K562 (cell line): ENCODE results near the gene LRFN2. TPM values are rescaled to one million over a fixed set of nuclear protein-coding genes. Genes with fewer than 3 reads are reported as not detected.

Source experiments
- CREM ChIP-seq: IDR thresholded peaks from 2 replicates; pipeline ENCODE4 v1.6.1; 2014; ENCODE audit warnings: antibody characterized with exemption, low read depth
- CTBP1 ChIP-seq: fragments of 450-650 bp; IDR thresholded peaks from 2 replicates; pipeline ENCODE4 v1.6.1; 2016; ENCODE audit warnings: borderline replicate concordance
- FOSL1 ChIP-seq: fragments of 200-800 bp; sonication (Bioruptor generic); conservative IDR thresholded peaks from 2 replicates; pipeline ENCODE4 v1.6.1; 2016; ENCODE audit warnings: missing genetic modification characterization, missing compliant biosample characterization
- FOXP4 ChIP-seq: sonication (generic); formaldehyde crosslinking; IDR thresholded peaks from 2 replicates; pipeline ENCODE4 v1.8.0; 2022; ENCODE audit warnings: mild to moderate bottlenecking, missing genetic modification reagents, borderline replicate concordance
- HCFC1 ChIP-seq: IDR thresholded peaks from 2 replicates; pipeline ENCODE4 v1.6.1; 2012; ENCODE audit warnings: low read depth, low read length, improper control_type of control experiment
- KAT8 ChIP-seq: fragments of 450-650 bp; IDR thresholded peaks from 2 replicates; pipeline ENCODE4 v1.6.1; 2016; ENCODE audit warnings: low read depth, mild to moderate bottlenecking
- MEIS2 ChIP-seq: fragments of 450-650 bp; IDR thresholded peaks from 2 replicates; pipeline ENCODE4 v1.6.1; 2014; ENCODE audit warnings: mild to moderate bottlenecking; ENCODE audit not compliant: partially characterized antibody
- RNF2 ChIP-seq: sonication (generic); IDR thresholded peaks from 2 replicates; pipeline ENCODE4 v1.6.1; 2016
- SRSF9 ChIP-seq: fragments of 200-400 bp; formaldehyde crosslinking; IDR thresholded peaks from 2 replicates; pipeline ENCODE4 v1.6.1; 2017; ENCODE audit warnings: low read depth, low read length, borderline replicate concordance
- ZNF224 ChIP-seq: sonication (generic); formaldehyde crosslinking; IDR thresholded peaks from 2 replicates; pipeline ENCODE4 v1.8.0; 2022; ENCODE audit warnings: mild to moderate bottlenecking, missing genetic modification reagents
- ZNF263 ChIP-seq: sonication (generic); formaldehyde crosslinking; IDR thresholded peaks from 2 replicates; pipeline ENCODE4 v1.8.0; 2022; ENCODE audit warnings: mild to moderate bottlenecking, missing genetic modification reagents, borderline replicate concordance
- ZNF778 ChIP-seq: fragments of 450-650 bp; formaldehyde crosslinking; IDR thresholded peaks from 2 replicates; pipeline ENCODE4 v1.4.0; 2020; ENCODE audit warnings: mild to moderate bottlenecking, moderate library complexity
- ZSCAN29 ChIP-seq: fragments of 450-650 bp; IDR thresholded peaks from 2 replicates; pipeline ENCODE4 v1.6.1; 2017
- polyA plus RNA-seq, 8 experiments: library from polyadenylated mRNA; depleted of rRNA in 4 of 8; stranded (reverse) in 5 of 8; unstranded in 3 of 8; fragments of >200 nt; fragmentation: Nextera tagmentation in 2 of 8; fragmentation: Illumina TruSeq in 1 of 8; extraction: Ambion mirVana in 2 of 8; extraction: Trizol in 1 of 8; gene quantifications; 2 replicates each; pipeline versions ENCODE4 v1.2.1 to v1.2.3, GENCODE V29; 2011 to 2014; ENCODE audit warnings: inconsistent platforms in 1 of 8, missing spikeins in 1 of 8
- total RNA-seq, 7 experiments: library from RNA; depleted of rRNA in 6 of 7; stranded (reverse); fragments of >200 nt in 6 of 7; fragmentation: Illumina TruSeq in 2 of 7; extraction: Trizol in 2 of 7; gene quantifications; 2 replicates each; pipeline versions ENCODE4 v1.2.1 to v1.2.3, GENCODE V29; 2011 to 2021; ENCODE audit warnings: low replicate concordance in 1 of 7
- TF ChIP-seq, protein P1 (sequence below): fragments of 250-450 bp; sonication (Bioruptor Pico); IDR thresholded peaks from 2 replicates; pipeline ENCODE4 v1.4.0; 2020
- TF ChIP-seq, protein P2 (sequence below): sonication (generic); formaldehyde crosslinking; IDR thresholded peaks from 2 replicates; pipeline ENCODE4 v1.8.0; 2022; ENCODE audit warnings: mild to moderate bottlenecking, missing genetic modification reagents
- TF ChIP-seq, protein P3 (sequence below): fragments of 450-650 bp; IDR thresholded peaks from 2 replicates; pipeline ENCODE4 v1.6.1; 2016

Gene LRFN2
- total and polyA plus RNA-seq, 9 of the 15 experiments (the other 6 are each of a cell fraction or from before 2014, with no cell fraction given) = not detected

GRCh38 chr6:40378071-40378724 is 209.0 kb downstream of the LRFN2 start (continued):
- TF ChIP-seq, protein P1, sequence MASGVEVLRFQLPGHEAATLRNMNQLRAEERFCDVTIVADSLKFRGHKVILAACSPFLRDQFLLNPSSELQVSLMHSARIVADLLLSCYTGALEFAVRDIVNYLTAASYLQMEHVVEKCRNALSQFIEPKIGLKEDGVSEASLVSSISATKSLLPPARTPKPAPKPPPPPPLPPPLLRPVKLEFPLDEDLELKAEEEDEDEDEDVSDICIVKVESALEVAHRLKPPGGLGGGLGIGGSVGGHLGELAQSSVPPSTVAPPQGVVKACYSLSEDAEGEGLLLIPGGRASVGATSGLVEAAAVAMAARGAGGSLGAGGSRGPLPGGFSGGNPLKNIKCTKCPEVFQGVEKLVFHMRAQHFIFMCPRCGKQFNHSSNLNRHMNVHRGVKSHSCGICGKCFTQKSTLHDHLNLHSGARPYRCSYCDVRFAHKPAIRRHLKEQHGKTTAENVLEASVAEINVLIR = no peak
- TF ChIP-seq SRSF9 (no peak), FOXP4 (CRISPR knock-in tag) (no peak), ZNF224 (no peak), KAT8 (no peak), MEIS2 (peak; percentile 97), ZNF778 (CRISPR knock-in tag) (no peak), CREM (peak; percentile 44; the same call in 1 of the 2 replicates), RNF2 (peak; percentile 86), ZNF263 (CRISPR knock-in tag) (peak; percentile 49; the same call in 1 of the 2 replicates), CTBP1 (peak; percentile 33; the same call in 1 of the 2 replicates), ZSCAN29 (no peak), FOSL1 (tag) (no peak), HCFC1 (no peak)
- TF ChIP-seq, protein P2, sequence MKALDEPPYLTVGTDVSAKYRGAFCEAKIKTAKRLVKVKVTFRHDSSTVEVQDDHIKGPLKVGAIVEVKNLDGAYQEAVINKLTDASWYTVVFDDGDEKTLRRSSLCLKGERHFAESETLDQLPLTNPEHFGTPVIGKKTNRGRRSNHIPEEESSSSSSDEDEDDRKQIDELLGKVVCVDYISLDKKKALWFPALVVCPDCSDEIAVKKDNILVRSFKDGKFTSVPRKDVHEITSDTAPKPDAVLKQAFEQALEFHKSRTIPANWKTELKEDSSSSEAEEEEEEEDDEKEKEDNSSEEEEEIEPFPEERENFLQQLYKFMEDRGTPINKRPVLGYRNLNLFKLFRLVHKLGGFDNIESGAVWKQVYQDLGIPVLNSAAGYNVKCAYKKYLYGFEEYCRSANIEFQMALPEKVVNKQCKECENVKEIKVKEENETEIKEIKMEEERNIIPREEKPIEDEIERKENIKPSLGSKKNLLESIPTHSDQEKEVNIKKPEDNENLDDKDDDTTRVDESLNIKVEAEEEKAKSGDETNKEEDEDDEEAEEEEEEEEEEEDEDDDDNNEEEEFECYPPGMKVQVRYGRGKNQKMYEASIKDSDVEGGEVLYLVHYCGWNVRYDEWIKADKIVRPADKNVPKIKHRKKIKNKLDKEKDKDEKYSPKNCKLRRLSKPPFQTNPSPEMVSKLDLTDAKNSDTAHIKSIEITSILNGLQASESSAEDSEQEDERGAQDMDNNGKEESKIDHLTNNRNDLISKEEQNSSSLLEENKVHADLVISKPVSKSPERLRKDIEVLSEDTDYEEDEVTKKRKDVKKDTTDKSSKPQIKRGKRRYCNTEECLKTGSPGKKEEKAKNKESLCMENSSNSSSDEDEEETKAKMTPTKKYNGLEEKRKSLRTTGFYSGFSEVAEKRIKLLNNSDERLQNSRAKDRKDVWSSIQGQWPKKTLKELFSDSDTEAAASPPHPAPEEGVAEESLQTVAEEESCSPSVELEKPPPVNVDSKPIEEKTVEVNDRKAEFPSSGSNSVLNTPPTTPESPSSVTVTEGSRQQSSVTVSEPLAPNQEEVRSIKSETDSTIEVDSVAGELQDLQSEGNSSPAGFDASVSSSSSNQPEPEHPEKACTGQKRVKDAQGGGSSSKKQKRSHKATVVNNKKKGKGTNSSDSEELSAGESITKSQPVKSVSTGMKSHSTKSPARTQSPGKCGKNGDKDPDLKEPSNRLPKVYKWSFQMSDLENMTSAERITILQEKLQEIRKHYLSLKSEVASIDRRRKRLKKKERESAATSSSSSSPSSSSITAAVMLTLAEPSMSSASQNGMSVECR (CRISPR knock-in tag) = no peak
- TF ChIP-seq, protein P3, sequence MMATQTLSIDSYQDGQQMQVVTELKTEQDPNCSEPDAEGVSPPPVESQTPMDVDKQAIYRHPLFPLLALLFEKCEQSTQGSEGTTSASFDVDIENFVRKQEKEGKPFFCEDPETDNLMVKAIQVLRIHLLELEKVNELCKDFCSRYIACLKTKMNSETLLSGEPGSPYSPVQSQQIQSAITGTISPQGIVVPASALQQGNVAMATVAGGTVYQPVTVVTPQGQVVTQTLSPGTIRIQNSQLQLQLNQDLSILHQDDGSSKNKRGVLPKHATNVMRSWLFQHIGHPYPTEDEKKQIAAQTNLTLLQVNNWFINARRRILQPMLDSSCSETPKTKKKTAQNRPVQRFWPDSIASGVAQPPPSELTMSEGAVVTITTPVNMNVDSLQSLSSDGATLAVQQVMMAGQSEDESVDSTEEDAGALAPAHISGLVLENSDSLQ = peak; percentile 90
